HEK293 (cell line): ENCODE results near the gene TUT4.

ENCODE experiments used
- CTCF ChIA-PET: fragments of 350-600 bp; formaldehyde crosslinking; extraction: SDS; loops from one replicate; lab custom pipeline; 2021; ENCODE audit warnings: antibody characterized with exemption; lab: Yijun Ruan, JAX
- POLR2A ChIA-PET: fragments of 300-600 bp; formaldehyde crosslinking; extraction: SDS; loops from one replicate; lab custom pipeline; 2020; ENCODE audit warnings: antibody characterized with exemption, inconsistent platforms; lab: Yijun Ruan, JAX
- H3K27ac ChIP-seq: fragments of 200-500 bp; sonication (Bioruptor generic); 2 replicates; pipeline ENCODE4 v1.5.1; 2014; ENCODE audit warnings: low read depth, low read length, control low read depth, inconsistent platforms; ENCODE audit errors: extremely low read depth
- H3K36me3 ChIP-seq, 2 experiments: fragments of 200-500 bp in 1 of 2; sonication (Bioruptor generic) in 1 of 2; 1 replicate in 1 of 2; 2 replicates in 1 of 2; pipeline ENCODE4 v1.5.1; 2014 to 2017; ENCODE audit warnings: inconsistent platforms in 2 of 2, low read length in 2 of 2; ENCODE audit not compliant: control insufficient read depth in 2 of 2, insufficient read depth in 1 of 2
- H3K4me1 ChIP-seq: fragments of 200-500 bp; sonication (Bioruptor generic); 2 replicates; pipeline ENCODE4 v1.5.1; 2014; ENCODE audit warnings: mild to moderate bottlenecking, low read length, inconsistent platforms; ENCODE audit not compliant: control insufficient read depth, insufficient read depth
- H3K4me3 ChIP-seq: 2 replicates; pipeline ENCODE4 v1.5.1; 2011; ENCODE audit warnings: low read depth, mild to moderate bottlenecking, control low read depth, low read length, moderate library complexity
- H3K9me3 ChIP-seq: fragments of 200-500 bp; sonication (Bioruptor generic); 2 replicates; pipeline ENCODE4 v1.5.1; 2014; ENCODE audit warnings: low read depth, low read length, inconsistent platforms; ENCODE audit not compliant: control insufficient read depth, insufficient read depth
- GLI4 ChIP-seq: fragments of 450-650 bp; formaldehyde crosslinking; IDR thresholded peaks from 2 replicates; pipeline ENCODE4 v1.5.1; 2016; ENCODE audit warnings: missing biosample characterization, missing genetic modification characterization
- KLF17 ChIP-seq: fragments of 450-650 bp; formaldehyde crosslinking; IDR thresholded peaks from 2 replicates; pipeline ENCODE4 v1.5.1; 2016; ENCODE audit warnings: missing biosample characterization, missing genetic modification characterization
- PRDM6 ChIP-seq: fragments of 450-650 bp; formaldehyde crosslinking; IDR thresholded peaks from 2 replicates; pipeline ENCODE4 v1.5.1; 2017; ENCODE audit warnings: missing biosample characterization, missing genetic modification characterization
- SETDB1 ChIP-seq: IDR thresholded peaks from one replicate; pipeline ENCODE4 v1.6.1; 2017; ENCODE audit warnings: mild to moderate bottlenecking, low read length, moderate library complexity, mixed read lengths; ENCODE audit not compliant: insufficient read length
- TCF7L2 ChIP-seq: IDR thresholded peaks from 2 replicates; pipeline ENCODE4 v1.6.1; 2011; ENCODE audit warnings: low read depth, mild to moderate bottlenecking, inconsistent platforms, low read length, moderate library complexity, borderline replicate concordance
- YY2 ChIP-seq: fragments of 450-650 bp; formaldehyde crosslinking; IDR thresholded peaks from 2 replicates; pipeline ENCODE4 v1.5.1; 2016; ENCODE audit warnings: missing biosample characterization, missing genetic modification characterization
- ZBTB8A ChIP-seq: fragments of 450-650 bp; formaldehyde crosslinking; IDR thresholded peaks from 2 replicates; pipeline ENCODE4 v1.5.1; 2016; ENCODE audit warnings: missing biosample characterization, missing genetic modification characterization
- ZFP41 ChIP-seq: fragments of 450-650 bp; formaldehyde crosslinking; IDR thresholded peaks from 2 replicates; pipeline ENCODE4 v1.5.1; 2016; ENCODE audit warnings: missing biosample characterization, missing genetic modification characterization, borderline replicate concordance
- ZNF121 ChIP-seq: fragments of 450-650 bp; formaldehyde crosslinking; IDR thresholded peaks from 2 replicates; pipeline ENCODE4 v1.5.1; 2016; ENCODE audit warnings: missing biosample characterization, missing genetic modification characterization
- ZNF148 ChIP-seq: fragments of 450-650 bp; formaldehyde crosslinking; IDR thresholded peaks from 2 replicates; pipeline ENCODE4 v1.5.0; 2017; ENCODE audit warnings: missing biosample characterization, missing genetic modification characterization, borderline replicate concordance
- ZNF157 ChIP-seq: fragments of 450-650 bp; formaldehyde crosslinking; IDR thresholded peaks from 2 replicates; pipeline ENCODE4 v1.5.1; 2016; ENCODE audit warnings: missing biosample characterization, missing genetic modification characterization
- ZNF169 ChIP-seq: fragments of 450-650 bp; formaldehyde crosslinking; IDR thresholded peaks from 2 replicates; pipeline ENCODE4 v1.5.1; 2016; ENCODE audit warnings: missing biosample characterization, missing genetic modification characterization
- ZNF211 ChIP-seq: fragments of 450-650 bp; formaldehyde crosslinking; IDR thresholded peaks from 2 replicates; pipeline ENCODE4 v1.5.1; 2016; ENCODE audit warnings: low read depth, missing biosample characterization, missing genetic modification characterization
- ZNF214 ChIP-seq: fragments of 450-650 bp; formaldehyde crosslinking; IDR thresholded peaks from 2 replicates; pipeline ENCODE4 v1.5.1; 2017; ENCODE audit warnings: missing biosample characterization, mild to moderate bottlenecking, missing genetic modification characterization, borderline replicate concordance
- ZNF311 ChIP-seq: fragments of 450-650 bp; formaldehyde crosslinking; IDR thresholded peaks from 2 replicates; pipeline ENCODE4 v1.5.1; 2017; ENCODE audit warnings: missing biosample characterization, missing genetic modification characterization, borderline replicate concordance
- ZNF473 ChIP-seq: fragments of 450-650 bp; formaldehyde crosslinking; IDR thresholded peaks from 2 replicates; pipeline ENCODE4 v1.5.1; 2017; ENCODE audit warnings: missing biosample characterization, missing genetic modification characterization
- ZNF544 ChIP-seq: fragments of 450-650 bp; formaldehyde crosslinking; IDR thresholded peaks from 2 replicates; pipeline ENCODE4 v1.5.0; 2017; ENCODE audit warnings: missing biosample characterization, missing genetic modification characterization
- ZNF623 ChIP-seq: fragments of 450-650 bp; formaldehyde crosslinking; IDR thresholded peaks from 2 replicates; pipeline ENCODE4 v1.5.1; 2016; ENCODE audit warnings: missing biosample characterization, missing genetic modification characterization
- ZNF654 ChIP-seq: fragments of 450-650 bp; formaldehyde crosslinking; IDR thresholded peaks from 2 replicates; pipeline ENCODE4 v1.5.1; 2016; ENCODE audit warnings: low read depth, missing biosample characterization, missing genetic modification characterization
- ZNF707 ChIP-seq: fragments of 450-650 bp; formaldehyde crosslinking; IDR thresholded peaks from 2 replicates; pipeline ENCODE4 v1.5.1; 2016; ENCODE audit warnings: missing biosample characterization, missing genetic modification characterization
- ZNF768 ChIP-seq: fragments of 450-650 bp; formaldehyde crosslinking; IDR thresholded peaks from 2 replicates; pipeline ENCODE4 v1.5.1; 2018; ENCODE audit warnings: missing biosample characterization, mild to moderate bottlenecking, missing genetic modification characterization
- ZNF830 ChIP-seq: fragments of 450-650 bp; IDR thresholded peaks from 2 replicates; pipeline ENCODE4 v1.5.0; 2018; ENCODE audit warnings: missing biosample characterization, missing genetic modification characterization, low read depth, mild to moderate bottlenecking, moderate library complexity
- ZSCAN16 ChIP-seq: fragments of 450-650 bp; formaldehyde crosslinking; IDR thresholded peaks from 2 replicates; pipeline ENCODE4 v1.5.1; 2016; ENCODE audit warnings: missing biosample characterization, missing genetic modification characterization
- ZSCAN30 ChIP-seq: fragments of 450-650 bp; IDR thresholded peaks from 2 replicates; pipeline ENCODE4 v1.5.1; 2018; ENCODE audit warnings: missing biosample characterization, mild to moderate bottlenecking, missing genetic modification characterization, moderate library complexity
- ZSCAN4 ChIP-seq: fragments of 450-650 bp; formaldehyde crosslinking; IDR thresholded peaks from 2 replicates; pipeline ENCODE4 v1.5.1; 2017; ENCODE audit warnings: missing biosample characterization, missing genetic modification characterization
- TF ChIP-seq, protein P1 (sequence below): fragments of 450-650 bp; formaldehyde crosslinking; IDR thresholded peaks from 2 replicates; pipeline ENCODE4 v1.5.1; 2016; ENCODE audit warnings: missing biosample characterization, missing genetic modification characterization
- TF ChIP-seq, protein P2 (sequence below): fragments of 450-650 bp; formaldehyde crosslinking; IDR thresholded peaks from 2 replicates; pipeline ENCODE4 v1.5.1; 2016; ENCODE audit warnings: missing biosample characterization, missing genetic modification characterization

TUT4 gene

GRCh38 chr1:52473039-52473438 is 79.9 kb downstream of the TUT4 start:
- H3K36me3 ChIP-seq, result peaks cover 15 to 37% of the 10 kb centered on the region in 2 experiments
- ChIA-PET CTCF (interaction anchor here (0.6 kb wide), 1 partner anchor 710 kb away, joined by 4 read pairs; no protein-coding TSS in a partner anchor), POLR2A (no interaction called here)
- H3K9me3 ChIP-seq, result no peaks in the 10 kb centered on the region
- TF ChIP-seq ZNF211 (tag by site-specific recombination) (no peak), ZNF544 (no peak), ZFP41 (tag by site-specific recombination) (no peak), ZBTB8A (tag by site-specific recombination) (no peak), ZNF169 (no peak), ZNF148 (tag by site-specific recombination) (no peak), KLF17 (tag by site-specific recombination) (no peak), ZSCAN16 (tag by site-specific recombination) (no peak), ZNF214 (tag by site-specific recombination) (no peak), ZNF311 (tag by site-specific recombination) (no peak), ZNF830 (tag by site-specific recombination) (no peak), ZSCAN4 (no peak), ZNF473 (tag by site-specific recombination) (no peak), ZNF121 (no peak), SETDB1 (no peak), GLI4 (tag by site-specific recombination) (no peak), PRDM6 (tag by site-specific recombination) (no peak), ZNF768 (tag by site-specific recombination) (no peak), TCF7L2 (no peak), ZNF654 (tag by site-specific recombination) (no peak)
- H3K4me1 ChIP-seq, result no peaks in the 10 kb centered on the region
- H3K4me3 ChIP-seq, result no peak overlapping the region
- H3K27ac ChIP-seq, result no peak overlapping the region

DNA sequence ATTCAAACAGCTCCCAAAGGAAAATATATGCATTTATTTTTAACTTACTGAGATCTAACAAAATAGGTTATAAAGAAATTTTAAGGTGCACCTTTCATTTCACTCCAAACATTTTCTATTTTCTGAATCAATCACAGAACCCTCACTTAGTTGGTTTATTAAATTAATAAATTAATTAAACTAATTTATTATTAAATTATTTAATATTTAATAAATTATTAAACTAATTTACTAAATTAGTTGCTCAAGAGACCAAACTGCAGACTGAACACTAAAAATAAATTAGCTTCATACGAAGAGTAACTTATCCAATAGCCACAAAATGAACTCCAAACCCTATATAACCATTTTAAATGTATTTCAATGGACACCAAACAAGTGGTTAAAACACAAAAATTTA is 80.5 kb downstream of the TUT4 start:
- POLR2A ChIA-PET, result no interaction called here
- CTCF ChIA-PET, result no interaction called here
- peaks cover 14 to 31% of the 10 kb centered on the region in 2 experiments for H3K36me3 ChIP-seq
- H3K9me3 ChIP-seq, result no peaks in the 10 kb centered on the region
- no peak overlapping the region for H3K4me3 ChIP-seq
- no peak overlapping the region for H3K27ac ChIP-seq
- H3K4me1 ChIP-seq, result no peaks in the 10 kb centered on the region
- TF ChIP-seq ZNF623 (tag by site-specific recombination), result no peak
- no peak for TF ChIP-seq ZNF157
- no peak for TF ChIP-seq ZNF707
- TF ChIP-seq, protein P1, sequence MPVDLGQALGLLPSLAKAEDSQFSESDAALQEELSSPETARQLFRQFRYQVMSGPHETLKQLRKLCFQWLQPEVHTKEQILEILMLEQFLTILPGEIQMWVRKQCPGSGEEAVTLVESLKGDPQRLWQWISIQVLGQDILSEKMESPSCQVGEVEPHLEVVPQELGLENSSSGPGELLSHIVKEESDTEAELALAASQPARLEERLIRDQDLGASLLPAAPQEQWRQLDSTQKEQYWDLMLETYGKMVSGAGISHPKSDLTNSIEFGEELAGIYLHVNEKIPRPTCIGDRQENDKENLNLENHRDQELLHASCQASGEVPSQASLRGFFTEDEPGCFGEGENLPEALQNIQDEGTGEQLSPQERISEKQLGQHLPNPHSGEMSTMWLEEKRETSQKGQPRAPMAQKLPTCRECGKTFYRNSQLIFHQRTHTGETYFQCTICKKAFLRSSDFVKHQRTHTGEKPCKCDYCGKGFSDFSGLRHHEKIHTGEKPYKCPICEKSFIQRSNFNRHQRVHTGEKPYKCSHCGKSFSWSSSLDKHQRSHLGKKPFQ (tag by site-specific recombination), result no peak
- no peak for TF ChIP-seq ZSCAN30 (tag by site-specific recombination)
- TF ChIP-seq, protein P2, sequence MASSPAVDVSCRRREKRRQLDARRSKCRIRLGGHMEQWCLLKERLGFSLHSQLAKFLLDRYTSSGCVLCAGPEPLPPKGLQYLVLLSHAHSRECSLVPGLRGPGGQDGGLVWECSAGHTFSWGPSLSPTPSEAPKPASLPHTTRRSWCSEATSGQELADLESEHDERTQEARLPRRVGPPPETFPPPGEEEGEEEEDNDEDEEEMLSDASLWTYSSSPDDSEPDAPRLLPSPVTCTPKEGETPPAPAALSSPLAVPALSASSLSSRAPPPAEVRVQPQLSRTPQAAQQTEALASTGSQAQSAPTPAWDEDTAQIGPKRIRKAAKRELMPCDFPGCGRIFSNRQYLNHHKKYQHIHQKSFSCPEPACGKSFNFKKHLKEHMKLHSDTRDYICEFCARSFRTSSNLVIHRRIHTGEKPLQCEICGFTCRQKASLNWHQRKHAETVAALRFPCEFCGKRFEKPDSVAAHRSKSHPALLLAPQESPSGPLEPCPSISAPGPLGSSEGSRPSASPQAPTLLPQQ, result no peak
- TF ChIP-seq YY2 (tag by site-specific recombination), result no peak
